ENCODE results near the gene PRKCE. TPM values are rescaled to one million over a fixed set of nuclear protein-coding genes. Genes with fewer than 3 reads are reported as not detected.

PRKCE gene
- total RNA-seq, 6 experiments from 2014 or later, result 5.2 to 18.8 (median 11.0) TPM

- H3K9me3 ChIP-seq, result no peaks in the 10 kb centered on the region
- peaks cover 0 to 4% (median 0%) of the 10 kb centered on the region in 4 donors for H3K4me1 ChIP-seq
- H3K27me3 ChIP-seq, result no peaks in the 10 kb centered on the region
- 97% methylated on average over 7 of the region's 8 CpGs for WGBS (ENCODE audit: insufficient coverage, low coverage, low lambda C conversion rate, missing lambda C conversion rate)
- H3K27ac ChIP-seq, result no peak overlapping the region
- intact Hi-C loops (cut with DNase I), result no loop called here
- DNase-seq (no peak), ATAC-seq (no peak)
- no peak overlapping the region for H3K4me3 ChIP-seq
- TF ChIP-seq CTCF (IDR thresholded peaks at IDR 0.05), result no peak
- TF ChIP-seq POLR2A (IDR thresholded peaks at IDR 0.05), result no peak
- H3K36me3 ChIP-seq, result peaks cover 0 to 1% (median 0%) of the 10 kb centered on the region in 4 donors
Observed at GRCh38 chr2:46132996-46133395, 481.5 kb downstream of the PRKCE start.

GRCh38 chr2:46134531-46135227, 483.2 kb downstream of the PRKCE start:
- Histone ChIP-seq H3K27me3 (no peaks in the 10 kb centered on the region), H3K36me3 (peaks cover 0 to 1% (median 0%) of the 10 kb centered on the region in 4 donors), H3K27ac (no peak overlapping the region), H3K4me1 (peaks cover 0 to 4% (median 0%) of the 10 kb centered on the region in 4 donors), H3K4me3 (no peak overlapping the region), H3K9me3 (no peaks in the 10 kb centered on the region)
- DNase-seq (no peak), ATAC-seq (peak in 2 of 4 donors; percentile 60 to 66)
- TF ChIP-seq CTCF (IDR thresholded peaks at IDR 0.05), result no peak
- TF ChIP-seq POLR2A (IDR thresholded peaks at IDR 0.05), result no peak
- intact Hi-C loops (cut with DNase I), result no loop called here
- WGBS (ENCODE audit: insufficient coverage, low coverage, low lambda C conversion rate, missing lambda C conversion rate), result 52% methylated on average over 8 of the region's 8 CpGs

GRCh38 chr2:46135228-46135855, 483.9 kb downstream of the PRKCE start:
- no peaks in the 10 kb centered on the region for H3K9me3 ChIP-seq
- H3K27me3 ChIP-seq, result no peaks in the 10 kb centered on the region
- H3K36me3 ChIP-seq, result peaks cover 0 to 1% (median 0%) of the 10 kb centered on the region in 4 donors
- 82% methylated on average over 4 of the region's 4 CpGs for WGBS (ENCODE audit: insufficient coverage, low coverage, low lambda C conversion rate, missing lambda C conversion rate)
- no peak overlapping the region for H3K4me3 ChIP-seq
- DNase-seq (no peak), ATAC-seq (no peak)
- TF ChIP-seq POLR2A (IDR thresholded peaks at IDR 0.05), result no peak
- TF ChIP-seq CTCF (IDR thresholded peaks at IDR 0.05), result no peak
- intact Hi-C loops (cut with DNase I), result no loop called here
- no peak overlapping the region for H3K27ac ChIP-seq
- H3K4me1 ChIP-seq, result peaks cover 0 to 7% (median 0%) of the 10 kb centered on the region in 4 donors

GRCh38 chr2:46135958-46136357, 484.5 kb downstream of the PRKCE start:
- 65% methylated on average over 6 of the region's 6 CpGs for WGBS (ENCODE audit: insufficient coverage, low coverage, low lambda C conversion rate, missing lambda C conversion rate)
- intact Hi-C loops (cut with DNase I), result no loop called here
- H3K4me1 ChIP-seq, result peaks cover 0 to 13% (median 0%) of the 10 kb centered on the region in 4 donors
- ATAC-seq (peak in 1 of 4 donors; percentile 18), DNase-seq (no peak)
- no peak for TF ChIP-seq POLR2A (IDR thresholded peaks at IDR 0.05)
- TF ChIP-seq CTCF (IDR thresholded peaks at IDR 0.05), result no peak
- H3K9me3 ChIP-seq, result no peaks in the 10 kb centered on the region
- no peak overlapping the region for H3K27ac ChIP-seq
- H3K4me3 ChIP-seq, result no peak overlapping the region
- peaks cover 0 to 1% (median 0%) of the 10 kb centered on the region in 4 donors for H3K36me3 ChIP-seq
- H3K27me3 ChIP-seq, result no peaks in the 10 kb centered on the region
